B cell (primary cell): ENCODE measurements around the gene MYO10. TPM values are rescaled to one million over a fixed set of nuclear protein-coding genes. Genes with fewer than 3 reads are reported as not detected.

Experiments
- ATAC-seq: fragments of 200-7000 bp; cut with Tn5 transposase; one replicate; pipeline ENCODE4 v1.10.0; 2021; ENCODE audit warnings: low read depth, mild to moderate bottlenecking, moderate number of reproducible peaks, moderate library complexity
- CTCF ChIA-PET: fragments of 350-600 bp; sonication (Branson Sonifier 250); formaldehyde crosslinking; loops from one replicate; lab custom pipeline; 2021; ENCODE audit warnings: antibody characterized with exemption, inconsistent platforms; lab: Charles Lee
- POLR2A ChIA-PET: fragments of 350-600 bp; sonication (Branson Sonifier 250); formaldehyde crosslinking; loops from one replicate; lab custom pipeline; 2021; ENCODE audit warnings: antibody characterized with exemption; lab: Charles Lee
- DNase-seq: peaks from one replicate; pipeline ENCODE4 v3.0.0; 2013
- H2AFZ ChIP-seq: 2 replicates; pipeline ENCODE4 v1.6.1; 2012; ENCODE audit warnings: mild to moderate bottlenecking, low read depth, low read length; ENCODE audit not compliant: insufficient read depth, poor library complexity, severe bottlenecking
- H3K27ac ChIP-seq, 2 donors: 1 replicate in 1 of 2; 2 replicates in 1 of 2; pipeline ENCODE4 v1.5.1; 2012 to 2013; ENCODE audit warnings: low read length in 2 of 2, mild to moderate bottlenecking in 2 of 2, moderate library complexity in 1 of 2
- H3K27me3 ChIP-seq, 4 experiments: fragments of 200-600 bp in 1 of 4; sonication (generic) in 1 of 4; replicated peaks in 1 of 4; 1 replicate in 2 of 4; 2 replicates in 2 of 4; pipeline versions ENCODE4 v1.6.1 to v1.7.0; 2013 to 2016; ENCODE audit warnings: low read length in 3 of 4, mild to moderate bottlenecking in 2 of 4, mixed read lengths in 1 of 4, moderate library complexity in 1 of 4; ENCODE audit not compliant: insufficient read depth in 4 of 4, control insufficient read depth in 3 of 4; ENCODE audit errors: control extremely low read depth in 1 of 4
- H3K36me3 ChIP-seq, 2 experiments: replicated peaks in 1 of 2; 1 replicate in 1 of 2; 2 replicates in 1 of 2; pipeline versions ENCODE4 v1.6.1 to v1.7.1; 2013; ENCODE audit warnings: low read length in 1 of 2; ENCODE audit not compliant: insufficient read depth in 2 of 2, control insufficient read depth in 1 of 2; ENCODE audit errors: control extremely low read depth in 1 of 2, extremely low read depth in 1 of 2
- H3K4me1 ChIP-seq, 2 donors: fragments of 200-600 bp in 1 of 2; sonication (generic) in 1 of 2; 1 replicate in 1 of 2; 2 replicates in 1 of 2; pipeline versions ENCODE4 v1.5.1 to v1.6.1; 2013 to 2017; ENCODE audit warnings: low read length in 2 of 2; ENCODE audit not compliant: control insufficient read depth in 2 of 2, insufficient read depth in 2 of 2
- H3K4me2 ChIP-seq: replicated peaks from 2 replicates; pipeline ENCODE3; 2012; ENCODE audit warnings: mild to moderate bottlenecking, low read depth, low read length; ENCODE audit not compliant: poor library complexity, severe bottlenecking
- H3K4me3 ChIP-seq, 5 experiments: fragments of 200-600 bp in 1 of 5; sonication (generic) in 1 of 5; 1 replicate in 3 of 5; 2 replicates in 2 of 5; pipeline versions ENCODE4 v1.5.1 to v1.7.0; 2011 to 2016; ENCODE audit warnings: low read length in 4 of 5, mild to moderate bottlenecking in 4 of 5, low read depth in 2 of 5, control low read depth in 1 of 5, moderate library complexity in 1 of 5; ENCODE audit not compliant: insufficient read depth in 1 of 5; ENCODE audit errors: control extremely low read depth in 1 of 5, extremely low read depth in 1 of 5
- H3K79me2 ChIP-seq: fragments of 200-600 bp; sonication (generic); one replicate; pipeline ENCODE4 v1.6.0; 2016; ENCODE audit warnings: low read length; ENCODE audit not compliant: control insufficient read depth, insufficient read depth
- H3K9ac ChIP-seq: fragments of 200-600 bp; sonication (generic); 2 replicates; pipeline ENCODE4 v1.6.1; 2017; ENCODE audit warnings: mild to moderate bottlenecking, low read length, moderate library complexity
- H3K9me3 ChIP-seq, 3 donors: one replicate each; pipeline versions ENCODE4 v1.6.1 to v1.7.1; 2013; ENCODE audit warnings: low read length in 2 of 3; ENCODE audit not compliant: control insufficient read depth in 2 of 3, insufficient read depth in 1 of 3; ENCODE audit errors: control extremely low read depth in 1 of 3
- H4K20me1 ChIP-seq: 2 replicates; pipeline ENCODE4 v1.6.0; 2012; ENCODE audit warnings: mild to moderate bottlenecking, low read length; ENCODE audit not compliant: insufficient read depth, control insufficient read depth, poor library complexity, severe bottlenecking
- H3K27ac Mint-ChIP-seq: one replicate; pipeline ENCODE4 v1.8.0; 2021; ENCODE audit warnings: mixed read lengths
- H3K27me3 Mint-ChIP-seq: one replicate; pipeline ENCODE4 v1.8.0; 2021; ENCODE audit warnings: mixed read lengths
- H3K4me1 Mint-ChIP-seq: one replicate; pipeline ENCODE4 v1.8.0; 2021; ENCODE audit warnings: mixed read lengths
- H3K4me3 Mint-ChIP-seq: one replicate; pipeline ENCODE4 v1.8.0; 2021; ENCODE audit warnings: mixed read lengths
- H3K9me3 Mint-ChIP-seq: one replicate; pipeline ENCODE4 v1.8.0; 2022; ENCODE audit warnings: mixed read lengths; ENCODE audit not compliant: insufficient read depth
- EZH2 ChIP-seq: IDR thresholded peaks from 2 replicates; pipeline ENCODE4 v1.6.1; 2012; ENCODE audit warnings: borderline replicate concordance, low read depth, mild to moderate bottlenecking, moderate library complexity, low read length; ENCODE audit not compliant: insufficient read depth, poor library complexity, severe bottlenecking
- WGBS: methylation state at CpG from one replicate; pipeline ENCODE4 v1.1.5; 2013; ENCODE audit warnings: missing lambda C conversion rate; ENCODE audit not compliant: insufficient coverage; 5-methylcytosine and 5-hydroxymethylcytosine counted together
- intact Hi-C: fragments of 100-400 bp; cut with micrococcal nuclease; formaldehyde crosslinking; loops from one replicate; pipeline ENCODE4 v1.10.0; 2022
- polyA plus RNA-seq: library from polyadenylated mRNA; depleted of rRNA; stranded (reverse); fragments of >200 nt; gene quantifications from 2 replicates; pipeline ENCODE4 v1.2.3, GENCODE V29; 2012
- total RNA-seq, 2 donors: library from RNA; stranded (reverse); fragments of 120-200 nt in 1 of 2; gene quantifications; 1 replicate in 1 of 2; 2 replicates in 1 of 2; pipeline versions ENCODE4 v1.2.3 to v1.2.4, GENCODE V29; 2013 to 2022
- TF ChIP-seq, protein P1 (sequence below): fragments of 200-600 bp; IDR thresholded peaks from one replicate; pipeline ENCODE4 v1.8.0; 2022; ENCODE audit warnings: antibody characterized with exemption, mild to moderate bottlenecking

Gene MYO10
- total and polyA plus RNA-seq, 2 donors (not counting 1 experiment from before 2014, with no cell fraction given) = 0.10 TPM; not detected in 1

DNA sequence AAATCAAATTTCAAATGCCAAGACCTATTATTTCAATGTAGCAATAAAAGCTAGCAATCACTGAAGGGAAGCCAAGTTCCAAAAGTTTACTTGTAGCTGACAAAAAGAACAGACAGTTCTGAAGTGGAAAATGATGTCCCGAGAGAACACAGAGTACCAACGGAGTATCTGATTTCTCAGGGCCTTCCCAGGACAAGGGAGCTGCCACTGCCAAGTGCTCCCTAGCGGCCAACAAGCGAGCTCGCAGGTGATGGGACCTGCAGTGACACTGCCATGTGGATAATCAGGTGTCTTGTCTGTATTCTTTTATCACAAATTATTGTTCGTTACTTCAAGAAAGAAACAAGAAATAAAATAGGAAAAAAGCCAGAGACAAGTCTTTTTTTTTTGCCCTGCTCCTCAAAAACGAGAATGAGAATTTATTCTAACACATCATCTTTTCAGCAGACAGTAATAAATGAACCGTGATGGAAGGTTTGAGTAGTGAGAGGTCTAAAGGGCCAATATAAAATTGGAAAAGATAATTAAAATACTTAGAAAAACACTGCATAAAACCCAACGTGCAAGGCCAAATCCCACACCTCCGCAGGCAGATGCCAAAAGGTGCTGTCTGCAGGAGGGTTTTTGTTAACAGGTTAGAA lies 159.4 kb downstream of the MYO10 start:
- H3K27ac Mint-ChIP-seq = no peak overlapping the region
- H3K27me3 Mint-ChIP-seq = no peaks in the 10 kb centered on the region
- 100% methylated on average over 2 of the region's 10 CpGs for WGBS
- no peaks in the 10 kb centered on the region for H4K20me1 ChIP-seq
- no peaks in the 10 kb centered on the region for H3K9me3 ChIP-seq
- ChIA-PET POLR2A (no interaction called here), CTCF (interaction anchor here (0.6 kb wide), 2 partner anchors 115 to 641 kb away, joined by 3 to 5 read pairs; no protein-coding TSS in a partner anchor)
- H2AFZ ChIP-seq = no peak overlapping the region
- no peak for TF ChIP-seq EZH2
- TF ChIP-seq, protein P1, sequence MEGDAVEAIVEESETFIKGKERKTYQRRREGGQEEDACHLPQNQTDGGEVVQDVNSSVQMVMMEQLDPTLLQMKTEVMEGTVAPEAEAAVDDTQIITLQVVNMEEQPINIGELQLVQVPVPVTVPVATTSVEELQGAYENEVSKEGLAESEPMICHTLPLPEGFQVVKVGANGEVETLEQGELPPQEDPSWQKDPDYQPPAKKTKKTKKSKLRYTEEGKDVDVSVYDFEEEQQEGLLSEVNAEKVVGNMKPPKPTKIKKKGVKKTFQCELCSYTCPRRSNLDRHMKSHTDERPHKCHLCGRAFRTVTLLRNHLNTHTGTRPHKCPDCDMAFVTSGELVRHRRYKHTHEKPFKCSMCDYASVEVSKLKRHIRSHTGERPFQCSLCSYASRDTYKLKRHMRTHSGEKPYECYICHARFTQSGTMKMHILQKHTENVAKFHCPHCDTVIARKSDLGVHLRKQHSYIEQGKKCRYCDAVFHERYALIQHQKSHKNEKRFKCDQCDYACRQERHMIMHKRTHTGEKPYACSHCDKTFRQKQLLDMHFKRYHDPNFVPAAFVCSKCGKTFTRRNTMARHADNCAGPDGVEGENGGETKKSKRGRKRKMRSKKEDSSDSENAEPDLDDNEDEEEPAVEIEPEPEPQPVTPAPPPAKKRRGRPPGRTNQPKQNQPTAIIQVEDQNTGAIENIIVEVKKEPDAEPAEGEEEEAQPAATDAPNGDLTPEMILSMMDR = no peak
- H3K27me3 ChIP-seq = no peaks in the 10 kb centered on the region
- intact Hi-C loops = no loop called here
- H3K9me3 Mint-ChIP-seq = no peaks in the 10 kb centered on the region
- no peak for DNase-seq
- H3K4me1 Mint-ChIP-seq = no peaks in the 10 kb centered on the region
- no peak for ATAC-seq
- no peak overlapping the region for H3K27ac ChIP-seq
- H3K4me1 ChIP-seq = no peaks in the 10 kb centered on the region
- H3K4me3 Mint-ChIP-seq = no peak overlapping the region
- H3K9ac ChIP-seq = no peak overlapping the region
- H3K79me2 ChIP-seq = no peaks in the 10 kb centered on the region
- H3K36me3 ChIP-seq = no peaks in the 10 kb centered on the region
- H3K4me2 ChIP-seq = no peak overlapping the region
- no peak overlapping the region for H3K4me3 ChIP-seq

GRCh38 chr5:16774806-16775205 lies 161.3 kb downstream of the MYO10 start:
- WGBS = 86% methylated on average over 2 of the region's 4 CpGs
- CTCF ChIA-PET = no interaction called here
- no peaks in the 10 kb centered on the region for H3K27me3 ChIP-seq

More at GRCh38 chr5:16774806-16775205, 161.3 kb downstream of the MYO10 start:
- H3K27me3 Mint-ChIP-seq = no peaks in the 10 kb centered on the region
- POLR2A ChIA-PET = no interaction called here
- Histone ChIP-seq H3K4me1 (no peaks in the 10 kb centered on the region), H3K36me3 (no peaks in the 10 kb centered on the region), H3K79me2 (no peaks in the 10 kb centered on the region), H3K27ac (no peak overlapping the region), H3K4me2 (no peak overlapping the region), H2AFZ (no peak overlapping the region), H3K4me3 (no peak overlapping the region), H4K20me1 (no peaks in the 10 kb centered on the region), H3K9ac (no peak overlapping the region), H3K9me3 (no peaks in the 10 kb centered on the region)
- ATAC-seq (no peak), DNase-seq (no peak)
- intact Hi-C loops = no loop called here
- H3K4me1 Mint-ChIP-seq = no peaks in the 10 kb centered on the region
- no peak overlapping the region for H3K27ac Mint-ChIP-seq
- H3K9me3 Mint-ChIP-seq = no peaks in the 10 kb centered on the region
- no peak overlapping the region for H3K4me3 Mint-ChIP-seq
- TF ChIP-seq, protein P1 = no peak
- TF ChIP-seq EZH2 = no peak
